HepG2 (cell line): ENCODE data around the gene RAB3D. TPM values are rescaled to one million over a fixed set of nuclear protein-coding genes. Genes with fewer than 3 reads are reported as not detected.
A peak's percentile ranks its signal among the peaks of the same experiment; 100 is the strongest.

Experiments
- AFF4 ChIP-seq: sonication (generic); formaldehyde crosslinking; IDR thresholded peaks from 2 replicates; pipeline ENCODE4 v1.4.0; 2020; ENCODE audit warnings: missing genetic modification reagents
- AKNA ChIP-seq: sonication (generic); formaldehyde crosslinking; IDR thresholded peaks from 2 replicates; pipeline ENCODE4 v1.4.0; 2020; ENCODE audit warnings: missing genetic modification reagents, borderline replicate concordance
- ATM ChIP-seq: fragments of 450-650 bp; IDR thresholded peaks from 2 replicates; pipeline ENCODE4 v1.7.1; 2017; ENCODE audit warnings: mild to moderate bottlenecking, borderline replicate concordance
- KAT7 ChIP-seq: IDR thresholded peaks from 2 replicates; pipeline ENCODE4 v1.6.1; 2018; ENCODE audit warnings: borderline replicate concordance, missing compliant biosample characterization
- MAZ ChIP-seq, 2 experiments: sonication (generic) in 1 of 2; formaldehyde crosslinking in 1 of 2; IDR thresholded peaks; 2 replicates each; pipeline versions ENCODE4 v1.5.0 to v1.6.1; 2012 to 2020; ENCODE audit warnings: low read depth in 2 of 2, mild to moderate bottlenecking in 2 of 2, borderline replicate concordance in 1 of 2, improper control_type of control experiment in 1 of 2, low read length in 1 of 2, missing genetic modification reagents in 1 of 2, moderate library complexity in 1 of 2
- NFKBIZ ChIP-seq: IDR thresholded peaks from 2 replicates; pipeline ENCODE4 v1.6.1; 2018; ENCODE audit warnings: missing genetic modification reagents, missing compliant biosample characterization
- NR3C1 ChIP-seq: sonication (generic); formaldehyde crosslinking; IDR thresholded peaks from 2 replicates; pipeline ENCODE4 v1.4.0; 2020; ENCODE audit warnings: missing genetic modification reagents
- RCOR2 ChIP-seq: IDR thresholded peaks from 2 replicates; pipeline ENCODE4 v1.6.1; 2016; ENCODE audit warnings: missing biosample characterization, missing genetic modification reagents
- RXRA ChIP-seq: sonication (generic); formaldehyde crosslinking; IDR thresholded peaks from 2 replicates; pipeline ENCODE4 v1.5.1; 2020; ENCODE audit warnings: missing genetic modification reagents
- TAF1 ChIP-seq: sonication (generic); formaldehyde crosslinking; IDR thresholded peaks from 2 replicates; pipeline ENCODE4 v1.4.0; 2020; ENCODE audit warnings: missing genetic modification reagents
- ZFP82 ChIP-seq: sonication (generic); formaldehyde crosslinking; IDR thresholded peaks from 2 replicates; pipeline ENCODE4 v1.5.1; 2020; ENCODE audit warnings: mild to moderate bottlenecking, missing genetic modification reagents, borderline replicate concordance
- ZNF3 ChIP-seq: IDR thresholded peaks from 2 replicates; pipeline ENCODE4 v1.7.0; 2017; ENCODE audit warnings: inconsistent platforms
- ZNF329 ChIP-seq: sonication (generic); formaldehyde crosslinking; IDR thresholded peaks from 2 replicates; pipeline ENCODE4 v1.9.0; 2021; ENCODE audit warnings: low read depth, mild to moderate bottlenecking, missing genetic modification reagents
- ZNF337 ChIP-seq: sonication (generic); formaldehyde crosslinking; IDR thresholded peaks from 2 replicates; pipeline ENCODE4 v1.5.1; 2020; ENCODE audit warnings: missing genetic modification reagents, low read depth, mild to moderate bottlenecking, borderline replicate concordance
- ZNF414 ChIP-seq: sonication (generic); formaldehyde crosslinking; IDR thresholded peaks from 2 replicates; pipeline ENCODE4 v1.5.0; 2020; ENCODE audit warnings: missing genetic modification reagents
- ZNF446 ChIP-seq: sonication (generic); formaldehyde crosslinking; IDR thresholded peaks from 2 replicates; pipeline ENCODE4 v1.5.0; 2020; ENCODE audit warnings: mild to moderate bottlenecking, missing genetic modification reagents
- ZNF598 ChIP-seq: sonication (generic); formaldehyde crosslinking; IDR thresholded peaks from 2 replicates; pipeline ENCODE4 v1.5.1; 2020; ENCODE audit warnings: mild to moderate bottlenecking, missing genetic modification reagents, borderline replicate concordance
- polyA plus RNA-seq, 8 experiments: library from polyadenylated mRNA; depleted of rRNA in 3 of 8; stranded (reverse) in 7 of 8; unstranded in 1 of 8; fragments of >200 nt; fragmentation: Illumina TruSeq in 4 of 8; extraction: Trizol in 4 of 8; gene quantifications; 2 replicates each; pipeline versions ENCODE4 v1.2.1 to v1.2.3, GENCODE V29; 2011 to 2016; ENCODE audit warnings: low read depth in 4 of 8, missing spikeins in 1 of 8, mixed read lengths in 1 of 8; ENCODE audit not compliant: insufficient read depth in 1 of 8
- total RNA-seq, 5 experiments: library from RNA; depleted of rRNA; stranded (reverse); fragments of >200 nt; fragmentation: Illumina TruSeq; extraction: Trizol; gene quantifications; 2 replicates each; pipeline ENCODE4 v1.2.3, GENCODE V29; 2016; ENCODE audit warnings: low read depth in 1 of 5
- TF ChIP-seq, protein P1 (sequence below): sonication (generic); formaldehyde crosslinking; IDR thresholded peaks from 2 replicates; pipeline ENCODE4 v1.4.0; 2020; ENCODE audit warnings: low read depth, mild to moderate bottlenecking, missing genetic modification reagents

RAB3D gene
- total and polyA plus RNA-seq, 2 of the 13 experiments (the other 11 are each of a cell fraction or from before 2014, with no cell fraction given), result 2.0 to 16.1 TPM

GRCh38 chr19:11355160-11356073 lies 16.0 kb upstream of the RAB3D start, which contains the start of gene PLPPR2 (continued):
- TF ChIP-seq, protein P1, sequence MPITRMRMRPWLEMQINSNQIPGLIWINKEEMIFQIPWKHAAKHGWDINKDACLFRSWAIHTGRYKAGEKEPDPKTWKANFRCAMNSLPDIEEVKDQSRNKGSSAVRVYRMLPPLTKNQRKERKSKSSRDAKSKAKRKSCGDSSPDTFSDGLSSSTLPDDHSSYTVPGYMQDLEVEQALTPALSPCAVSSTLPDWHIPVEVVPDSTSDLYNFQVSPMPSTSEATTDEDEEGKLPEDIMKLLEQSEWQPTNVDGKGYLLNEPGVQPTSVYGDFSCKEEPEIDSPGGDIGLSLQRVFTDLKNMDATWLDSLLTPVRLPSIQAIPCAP (CRISPR knock-in tag), result no peak
- TF ChIP-seq TAF1 (CRISPR knock-in tag), result peak; percentile 25; the same call in 1 of the 2 replicates
- TF ChIP-seq ZNF3 (CRISPR knock-in tag), result no peak
- no peak for TF ChIP-seq AFF4 (CRISPR knock-in tag)
- no peak for TF ChIP-seq ZNF414 (CRISPR knock-in tag)
- peak; percentile 18; the same call in 1 of the 2 replicates for TF ChIP-seq ATM
- TF ChIP-seq ZNF337 (CRISPR knock-in tag), result no peak
- TF ChIP-seq ZNF598 (CRISPR knock-in tag), result no peak
- no peak for TF ChIP-seq NFKBIZ (CRISPR knock-in tag)
- TF ChIP-seq ZFP82 (CRISPR knock-in tag), result no peak
- TF ChIP-seq NR3C1 (CRISPR knock-in tag), result no peak
- no peak; the same call in 1 of the 2 replicates for TF ChIP-seq RXRA (CRISPR knock-in tag)
- no peak for TF ChIP-seq AKNA (CRISPR knock-in tag)
- no peak for TF ChIP-seq ZNF446 (CRISPR knock-in tag)
- TF ChIP-seq MAZ (IDR thresholded peaks at IDR 0.05; ENCODE audit: borderline replicate concordance, low read depth, low read length), result no peak
- TF ChIP-seq MAZ (CRISPR knock-in tag; IDR thresholded peaks at IDR 0.05; ENCODE audit: low read depth), result 0 out of 2 replicates have a peak, but pooled peaks have one; percentile 30
- TF ChIP-seq KAT7 (CRISPR knock-in tag), result no peak
- no peak for TF ChIP-seq ZNF329 (CRISPR knock-in tag)
- no peak for TF ChIP-seq RCOR2 (CRISPR knock-in tag)
